ENCODE results near the gene URI1.

The URI1 gene

GRCh38 chr19:30065680-30066606 lies 123.9 kb downstream of the URI1 start:
- Histone ChIP-seq H3K9me3 (no peaks in the 10 kb centered on the region), H4K20me1 (peaks cover 8% of the 10 kb centered on the region; the same call in 1 of the 2 replicates), H3K9ac (no peak overlapping the region), H3K36me3 (no peaks in the 10 kb centered on the region), H3K4me3 (no peak overlapping the region), H3K4me1 (peaks cover 73% of the 10 kb centered on the region), H3K4me2 (peak overlapping the region; percentile 82), H3K27me3 (no peaks in the 10 kb centered on the region), H3K27ac (peak overlapping the region; percentile 53; the same call in 1 of the 2 replicates)
- no peak for TF ChIP-seq Cebpa-rat (IDR thresholded peaks at IDR 0.05)
